ENCODE results near the gene NPAS1. TPM values are rescaled to one million over a fixed set of nuclear protein-coding genes. Genes with fewer than 3 reads are reported as not detected.

The NPAS1 gene
- total and polyA plus RNA-seq, 4 donors = 0.31 to 1.2 (median 0.70) TPM

- Histone ChIP-seq H3K27ac (ENCODE audit: low read depth in 1 of 2, low read length in 1 of 2) (peak overlapping the region in 1 of 2 donors; percentile 91), H3K36me3 (ENCODE audit: control insufficient read depth in 4 of 4, insufficient read depth in 4 of 4, low read length in 4 of 4) (peaks cover 0 to 23% (median 16%) of the 10 kb centered on the region in 4 donors), H3K27me3 (ENCODE audit: control insufficient read depth in 3 of 3, insufficient read depth in 3 of 3, low read length in 2 of 3) (no peaks in the 10 kb centered on the region), H3K9ac (ENCODE audit: insufficient read depth in 1 of 2, low read length in 2 of 2) (peak overlapping the region; percentile 46 to 58), H3K9me3 (ENCODE audit: control insufficient read depth in 4 of 4, insufficient read depth in 3 of 4, low read length in 3 of 4) (no peaks in the 10 kb centered on the region), H3K4me1 (ENCODE audit: control insufficient read depth in 5 of 5, insufficient read depth in 5 of 5, low read length in 5 of 5) (peaks cover 3 to 23% (median 13%) of the 10 kb centered on the region in 5 donors), H3K4me3 (no peak overlapping the region)
- no peak for TF ChIP-seq CTCF (IDR thresholded peaks at IDR 0.05; ENCODE audit: control extremely low read depth, extremely low read depth)
- WGBS, 2 donors = 43 to 51% methylated on average over 15 of the region's 15 CpGs
- DNase-seq = no peak
- peak; percentile 59 for ATAC-seq (ENCODE audit: insufficient read depth, low FRiP score)
These were observed 75.2 kb downstream of the NPAS1 start for GRCh38 chr19:47094557-47095475.

Other genes starting within 250 kb of the NPAS1 start
- 100 to 1,000 TPM in 1 of 2 donors, 10 to 100 TPM in 1; 38.2 to 216 TPM for gene SLC1A5, start 231.2 kb upstream of the NPAS1 start, total RNA-seq
- 100 to 1,000 TPM in 1 of 2 donors, 10 to 100 TPM in 1; 97.0 to 116 TPM for gene SLC1A5, start 231.2 kb upstream of the NPAS1 start, polyA plus RNA-seq
- gene AP2S1, start 169.0 kb upstream of the NPAS1 start, total RNA-seq = 100 to 1,000 TPM in 1 of 2 donors, 10 to 100 TPM in 1; 73.0 to 190 TPM
- gene AP2S1, start 169.0 kb upstream of the NPAS1 start, polyA plus RNA-seq = 100 to 1,000 TPM; 122 to 191 TPM
- 10 to 100 TPM; 48.8 to 53.5 TPM for gene ARHGAP35, start 158.8 kb upstream of the NPAS1 start, total RNA-seq
- gene ARHGAP35, start 158.8 kb upstream of the NPAS1 start, polyA plus RNA-seq = 10 to 100 TPM; 12.2 to 24.2 TPM
- gene TMEM160, start 28.8 kb downstream of the NPAS1 start, total RNA-seq = 10 to 100 TPM; 12.4 to 42.4 TPM
- gene TMEM160, start 28.8 kb downstream of the NPAS1 start, polyA plus RNA-seq = 10 to 100 TPM; 10.1 to 54.4 TPM
- 10 to 100 TPM; 19.4 to 51.6 TPM for gene ZC3H4, start 93.9 kb downstream of the NPAS1 start, total RNA-seq
- 10 to 100 TPM; 12.2 to 13.1 TPM for gene ZC3H4, start 93.9 kb downstream of the NPAS1 start, polyA plus RNA-seq
- gene SAE1, start 111.0 kb downstream of the NPAS1 start, total RNA-seq = 10 to 100 TPM; 55.9 TPM
- 10 to 100 TPM; 28.6 to 58.1 TPM for gene SAE1, start 111.0 kb downstream of the NPAS1 start, polyA plus RNA-seq
- gene BBC3, start 211.4 kb downstream of the NPAS1 start, total RNA-seq = 10 to 100 TPM in 1 of 2 donors, 1 to 10 TPM in 1; 4.1 to 10.8 TPM
- 10 to 100 TPM; 18.8 to 22.0 TPM for gene BBC3, start 211.4 kb downstream of the NPAS1 start, polyA plus RNA-seq
- gene CCDC9, start 236.7 kb downstream of the NPAS1 start, total RNA-seq = 10 to 100 TPM; 17.5 to 44.5 TPM
- 10 to 100 TPM; 30.0 to 39.1 TPM for gene CCDC9, start 236.7 kb downstream of the NPAS1 start, polyA plus RNA-seq

Data from lung (tissue), 12 donors.